ENCODE results near the gene SHISAL2A. TPM values are rescaled to one million over a fixed set of nuclear protein-coding genes. Genes with fewer than 3 reads are reported as not detected.

SHISAL2A gene
- total RNA-seq, 1 experiment from 2014 or later, result 0.26 TPM

DNA sequence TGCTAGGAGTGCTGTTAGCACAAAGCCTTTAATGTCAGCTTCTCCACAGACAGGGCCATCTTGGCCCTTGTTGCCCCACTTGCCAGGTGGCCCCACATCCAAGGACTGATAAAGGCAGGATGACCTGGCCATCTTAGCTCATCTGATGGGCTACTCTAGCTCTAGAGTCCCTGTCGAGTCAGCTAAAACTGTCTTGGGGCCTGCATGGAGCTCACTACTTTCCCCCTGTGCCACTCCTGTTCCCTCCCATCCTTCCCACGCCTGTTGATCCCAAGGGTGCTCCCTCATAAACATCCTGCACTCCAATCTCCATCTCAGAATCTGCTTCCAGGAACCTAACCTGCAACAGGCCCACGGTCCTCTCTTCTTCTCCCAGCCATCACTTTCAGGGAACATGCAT is 31.4 kb upstream of the SHISAL2A start:
- no peaks in the 10 kb centered on the region for H3K36me3 Mint-ChIP-seq (ENCODE audit: insufficient read depth, unreplicated experiment)
- CTCF ChIA-PET, result no interaction called here
- POLR2A ChIA-PET, result interaction anchor here (0.7 to 1.3 kb wide), 2 partner anchors 12 to 17 kb away, joined by 3 to 4 read pairs; no protein-coding TSS in a partner anchor
- intact Hi-C loops (cut with micrococcal nuclease), result no loop called here
- TF ChIP-seq, protein P1, sequence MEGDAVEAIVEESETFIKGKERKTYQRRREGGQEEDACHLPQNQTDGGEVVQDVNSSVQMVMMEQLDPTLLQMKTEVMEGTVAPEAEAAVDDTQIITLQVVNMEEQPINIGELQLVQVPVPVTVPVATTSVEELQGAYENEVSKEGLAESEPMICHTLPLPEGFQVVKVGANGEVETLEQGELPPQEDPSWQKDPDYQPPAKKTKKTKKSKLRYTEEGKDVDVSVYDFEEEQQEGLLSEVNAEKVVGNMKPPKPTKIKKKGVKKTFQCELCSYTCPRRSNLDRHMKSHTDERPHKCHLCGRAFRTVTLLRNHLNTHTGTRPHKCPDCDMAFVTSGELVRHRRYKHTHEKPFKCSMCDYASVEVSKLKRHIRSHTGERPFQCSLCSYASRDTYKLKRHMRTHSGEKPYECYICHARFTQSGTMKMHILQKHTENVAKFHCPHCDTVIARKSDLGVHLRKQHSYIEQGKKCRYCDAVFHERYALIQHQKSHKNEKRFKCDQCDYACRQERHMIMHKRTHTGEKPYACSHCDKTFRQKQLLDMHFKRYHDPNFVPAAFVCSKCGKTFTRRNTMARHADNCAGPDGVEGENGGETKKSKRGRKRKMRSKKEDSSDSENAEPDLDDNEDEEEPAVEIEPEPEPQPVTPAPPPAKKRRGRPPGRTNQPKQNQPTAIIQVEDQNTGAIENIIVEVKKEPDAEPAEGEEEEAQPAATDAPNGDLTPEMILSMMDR (IDR thresholded peaks at IDR 0.05; ENCODE audit: unreplicated experiment), result no peak
- H3K9me3 Mint-ChIP-seq (ENCODE audit: unreplicated experiment), result no peaks in the 10 kb centered on the region
- BruUV-seq (replicated peaks), result no TSS peak
- H3K4me3 Mint-ChIP-seq (ENCODE audit: unreplicated experiment), result no peak overlapping the region
- no peak overlapping the region for H3K27ac Mint-ChIP-seq (ENCODE audit: low read depth, unreplicated experiment)
- H3K27me3 Mint-ChIP-seq (ENCODE audit: insufficient read depth, unreplicated experiment), result no peaks in the 10 kb centered on the region
- H3K4me1 Mint-ChIP-seq (ENCODE audit: insufficient read depth, unreplicated experiment), result peaks cover 10% of the 10 kb centered on the region
- DNase-seq (ENCODE audit: unreplicated experiment), result no peak

DNA sequence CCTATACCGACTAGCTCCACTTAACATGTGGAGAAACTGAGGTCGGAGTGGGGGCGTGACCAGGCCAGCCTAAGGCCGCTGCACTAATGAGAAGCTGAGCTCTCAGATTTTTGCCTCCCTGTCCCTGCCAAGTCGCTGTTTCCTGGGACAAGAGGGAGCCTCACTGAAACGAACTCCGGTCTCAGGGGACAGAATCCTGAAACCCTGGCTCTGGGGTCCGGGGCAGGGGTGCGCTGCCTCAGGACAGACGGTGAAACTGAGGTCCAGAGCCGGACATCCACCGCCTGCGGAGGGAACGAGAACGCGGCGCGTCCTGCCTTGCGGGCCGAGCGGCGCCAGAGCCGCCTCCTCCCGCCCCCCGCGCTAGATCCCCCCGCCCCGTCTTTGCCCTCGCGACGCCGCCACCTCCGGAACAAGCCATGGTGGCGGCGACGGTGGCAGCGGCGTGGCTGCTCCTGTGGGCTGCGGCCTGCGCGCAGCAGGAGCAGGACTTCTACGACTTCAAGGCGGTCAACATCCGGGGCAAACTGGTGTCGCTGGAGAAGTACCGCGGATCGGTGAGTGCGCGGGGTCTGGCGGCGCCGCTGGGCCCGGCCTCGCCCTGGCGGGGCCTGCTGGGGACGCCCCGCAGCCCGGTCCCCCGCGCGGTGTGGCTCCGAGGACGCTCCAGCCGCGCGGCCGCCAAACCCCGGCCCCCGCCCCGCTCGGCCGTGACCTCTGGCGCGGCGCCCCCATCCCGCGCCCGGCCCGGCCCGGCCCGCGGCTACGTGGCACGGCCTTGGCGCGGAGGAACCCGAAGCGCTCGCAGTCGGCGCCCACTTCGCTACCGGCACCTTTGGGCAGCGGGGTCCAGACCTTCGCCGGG is 30.7 kb upstream of the SHISAL2A start, which contains the start of gene GPX7:
TSS of gene GPX7 (plus strand) at position 381 of the 865 bp plus-strand sequence. CDS start at position 420, 39 bp downstream.
- TF ChIP-seq, protein P1 (IDR thresholded peaks at IDR 0.05; ENCODE audit: unreplicated experiment), result no peak
- no peak for DNase-seq (ENCODE audit: unreplicated experiment)
- ChIA-PET CTCF (no interaction called here), POLR2A (interaction anchor here (1.3 kb wide), 1 partner anchor 12 kb away, joined by 4 read pairs; no protein-coding TSS in a partner anchor)
- Mint-ChIP-seq H3K27me3 (ENCODE audit: insufficient read depth, unreplicated experiment) (no peaks in the 10 kb centered on the region), H3K27ac (ENCODE audit: low read depth, unreplicated experiment) (no peak within 1 kb of the TSS), H3K9me3 (ENCODE audit: unreplicated experiment) (no peaks in the 10 kb centered on the region), H3K4me1 (ENCODE audit: insufficient read depth, unreplicated experiment) (peaks cover 10% of the 10 kb centered on the region), H3K4me3 (ENCODE audit: unreplicated experiment) (no peak within 1 kb of the TSS), H3K36me3 (ENCODE audit: insufficient read depth, unreplicated experiment) (no peaks in the 10 kb centered on the region)
- intact Hi-C loops (cut with micrococcal nuclease), result no loop called here
- no TSS peak for BruUV-seq (replicated peaks)

DNA sequence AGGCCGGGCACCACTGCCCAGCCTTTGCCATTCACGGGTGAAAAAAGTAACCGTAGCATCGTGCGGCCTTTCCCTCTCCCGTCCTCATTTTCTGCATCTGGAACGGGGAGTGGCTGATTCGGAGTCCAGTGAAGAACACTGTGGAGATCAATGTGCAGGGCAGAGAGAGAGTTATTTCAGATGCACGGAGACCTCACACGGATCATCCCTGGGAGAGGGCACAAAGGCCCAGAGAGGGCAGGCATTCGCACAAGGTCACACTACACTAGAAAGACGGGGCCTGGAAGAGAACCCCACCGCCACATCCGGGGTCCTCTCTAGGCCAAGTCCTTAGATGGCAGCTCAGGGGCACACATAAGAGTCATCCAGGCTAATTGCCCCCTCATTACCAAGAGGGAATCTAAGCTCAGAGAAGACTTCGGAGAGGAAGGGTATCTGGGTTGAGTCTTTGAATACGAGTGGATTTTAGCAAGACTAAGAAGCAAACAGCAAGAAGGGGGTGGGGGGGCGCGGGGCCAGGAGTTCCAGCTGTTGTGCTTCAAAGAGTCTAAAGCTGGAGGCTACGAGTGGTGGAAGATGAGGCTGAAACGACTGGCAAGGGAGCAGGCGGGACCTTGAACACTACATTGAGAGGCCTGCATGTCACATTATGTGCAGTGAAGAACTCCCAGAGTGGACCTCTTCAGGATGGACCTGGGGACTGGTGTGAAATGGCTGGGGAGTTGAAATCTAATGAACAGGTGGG is 29.9 kb upstream of the SHISAL2A start:
- Mint-ChIP-seq H3K27me3 (ENCODE audit: insufficient read depth, unreplicated experiment) (no peaks in the 10 kb centered on the region), H3K27ac (ENCODE audit: low read depth, unreplicated experiment) (no peak overlapping the region), H3K9me3 (ENCODE audit: unreplicated experiment) (no peaks in the 10 kb centered on the region), H3K4me1 (ENCODE audit: insufficient read depth, unreplicated experiment) (peaks cover 10% of the 10 kb centered on the region), H3K36me3 (ENCODE audit: insufficient read depth, unreplicated experiment) (no peaks in the 10 kb centered on the region), H3K4me3 (ENCODE audit: unreplicated experiment) (no peak overlapping the region)
- CTCF ChIA-PET, result no interaction called here
- TF ChIP-seq, protein P1 (IDR thresholded peaks at IDR 0.05; ENCODE audit: unreplicated experiment), result no peak
- no peak for DNase-seq (ENCODE audit: unreplicated experiment)
- intact Hi-C loops (cut with micrococcal nuclease), result no loop called here
- BruUV-seq (replicated peaks), result no TSS peak
- POLR2A ChIA-PET, result interaction anchor here (0.8 to 1.9 kb wide), 2 partner anchors 53 to 63 kb away, joined by 4 to 6 read pairs; no protein-coding TSS in a partner anchor

DNA sequence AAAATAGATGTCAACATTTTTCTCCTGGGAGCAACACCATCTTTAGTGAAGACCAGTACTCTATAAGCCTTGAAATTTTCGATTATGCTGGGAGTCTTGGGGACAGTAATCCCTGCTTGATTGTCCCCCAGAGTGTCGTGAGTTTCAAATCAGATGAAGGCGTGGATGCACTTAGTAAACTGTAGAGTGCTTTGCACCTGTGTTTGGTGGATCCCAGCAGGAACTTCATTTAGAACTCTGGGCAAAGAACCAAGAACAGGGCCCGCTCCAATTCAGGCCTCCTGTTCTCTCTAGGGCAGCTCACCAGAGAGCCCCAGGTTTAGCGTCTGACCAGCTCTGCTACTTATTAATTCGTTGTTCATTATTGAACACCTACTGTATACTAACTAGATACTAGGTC is 29.3 kb upstream of the SHISAL2A start:
- BruUV-seq (replicated peaks), result no TSS peak
- POLR2A ChIA-PET, result interaction anchor here (0.8 to 1.9 kb wide), 4 partner anchors 47 to 62 kb away, joined by 4 to 10 read pairs (median 6); no protein-coding TSS in a partner anchor

More for the DNA sequence above, 29.3 kb upstream of the SHISAL2A start:
- intact Hi-C loops (cut with micrococcal nuclease), result no loop called here
- H3K27ac Mint-ChIP-seq (ENCODE audit: low read depth, unreplicated experiment), result peak overlapping the region; percentile 25
- DNase-seq (ENCODE audit: unreplicated experiment), result no peak
- H3K4me1 Mint-ChIP-seq (ENCODE audit: insufficient read depth, unreplicated experiment), result peaks cover 10% of the 10 kb centered on the region
- H3K36me3 Mint-ChIP-seq (ENCODE audit: insufficient read depth, unreplicated experiment), result no peaks in the 10 kb centered on the region
- no peaks in the 10 kb centered on the region for H3K27me3 Mint-ChIP-seq (ENCODE audit: insufficient read depth, unreplicated experiment)
- TF ChIP-seq, protein P1 (IDR thresholded peaks at IDR 0.05; ENCODE audit: unreplicated experiment), result no peak
- no peak overlapping the region for H3K4me3 Mint-ChIP-seq (ENCODE audit: unreplicated experiment)
- no peaks in the 10 kb centered on the region for H3K9me3 Mint-ChIP-seq (ENCODE audit: unreplicated experiment)
- CTCF ChIA-PET, result interaction anchor here (0.7 kb wide), 1 partner anchor 21 kb away, joined by 3 read pairs; no protein-coding TSS in a partner anchor
